ENCODE measurements around the gene RSPH1.

The RSPH1 gene

DNA sequence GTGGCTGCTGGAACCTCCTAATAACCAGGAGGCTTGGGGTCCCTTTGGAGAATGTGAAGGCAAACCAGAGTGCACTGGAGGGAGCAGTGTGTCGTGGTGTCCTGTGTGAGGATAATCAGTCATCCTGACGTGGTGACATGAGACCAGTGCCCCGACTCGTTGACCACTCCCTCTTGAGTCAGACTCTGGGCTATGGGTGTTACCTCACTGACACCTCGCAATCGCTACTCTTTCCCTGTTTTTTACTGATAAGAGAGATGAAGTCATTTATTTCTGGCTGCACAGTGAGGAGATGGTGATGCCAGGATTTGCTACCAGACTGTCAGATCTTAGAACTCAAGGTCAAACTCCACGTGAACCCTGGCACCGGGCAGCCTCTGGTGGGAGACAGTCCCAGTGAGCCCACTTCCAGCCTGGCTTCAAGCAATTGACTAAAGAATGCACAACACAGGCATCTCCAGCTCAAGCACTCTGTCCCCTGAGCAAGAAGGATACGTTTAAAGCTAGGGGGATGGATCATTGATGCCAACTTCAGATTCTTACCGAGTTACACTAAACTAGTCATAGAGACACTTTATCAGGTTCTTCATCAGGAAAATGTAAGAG is 62.0 kb downstream of the RSPH1 start:
- no peak overlapping the region for H3K4me3 ChIP-seq (ENCODE audit: low read length)
- TF ChIP-seq, protein P1, sequence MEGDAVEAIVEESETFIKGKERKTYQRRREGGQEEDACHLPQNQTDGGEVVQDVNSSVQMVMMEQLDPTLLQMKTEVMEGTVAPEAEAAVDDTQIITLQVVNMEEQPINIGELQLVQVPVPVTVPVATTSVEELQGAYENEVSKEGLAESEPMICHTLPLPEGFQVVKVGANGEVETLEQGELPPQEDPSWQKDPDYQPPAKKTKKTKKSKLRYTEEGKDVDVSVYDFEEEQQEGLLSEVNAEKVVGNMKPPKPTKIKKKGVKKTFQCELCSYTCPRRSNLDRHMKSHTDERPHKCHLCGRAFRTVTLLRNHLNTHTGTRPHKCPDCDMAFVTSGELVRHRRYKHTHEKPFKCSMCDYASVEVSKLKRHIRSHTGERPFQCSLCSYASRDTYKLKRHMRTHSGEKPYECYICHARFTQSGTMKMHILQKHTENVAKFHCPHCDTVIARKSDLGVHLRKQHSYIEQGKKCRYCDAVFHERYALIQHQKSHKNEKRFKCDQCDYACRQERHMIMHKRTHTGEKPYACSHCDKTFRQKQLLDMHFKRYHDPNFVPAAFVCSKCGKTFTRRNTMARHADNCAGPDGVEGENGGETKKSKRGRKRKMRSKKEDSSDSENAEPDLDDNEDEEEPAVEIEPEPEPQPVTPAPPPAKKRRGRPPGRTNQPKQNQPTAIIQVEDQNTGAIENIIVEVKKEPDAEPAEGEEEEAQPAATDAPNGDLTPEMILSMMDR (IDR thresholded peaks at IDR 0.05; ENCODE audit: insufficient read depth, low read depth, low read length, missing control alignments): no peak
- DNase-seq (ENCODE audit: low read depth): peak; percentile 80

DNA sequence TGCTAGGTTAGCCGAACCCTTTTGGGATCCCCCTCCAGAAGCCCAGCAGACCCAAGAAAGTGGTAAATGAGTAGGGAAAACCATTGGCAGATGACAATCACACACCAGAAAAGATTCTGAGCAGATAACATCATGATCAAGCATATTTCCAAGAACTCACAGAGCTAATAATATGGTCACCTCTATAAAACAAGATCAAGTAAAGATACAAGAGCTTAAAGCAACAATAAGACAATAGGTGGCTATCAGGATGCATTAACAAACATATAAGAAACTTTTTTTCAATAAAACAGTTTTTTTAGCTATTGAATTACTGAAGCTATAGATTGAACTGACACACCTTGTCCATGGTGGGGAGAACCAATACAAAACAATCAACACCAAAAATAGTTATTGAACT is 63.3 kb downstream of the RSPH1 start:
- TF ChIP-seq, protein P1 (IDR thresholded peaks at IDR 0.05; ENCODE audit: insufficient read depth, low read depth, low read length, missing control alignments): no peak
- H3K4me3 ChIP-seq (ENCODE audit: low read length): no peak overlapping the region
- DNase-seq (ENCODE audit: low read depth): no peak

DNA sequence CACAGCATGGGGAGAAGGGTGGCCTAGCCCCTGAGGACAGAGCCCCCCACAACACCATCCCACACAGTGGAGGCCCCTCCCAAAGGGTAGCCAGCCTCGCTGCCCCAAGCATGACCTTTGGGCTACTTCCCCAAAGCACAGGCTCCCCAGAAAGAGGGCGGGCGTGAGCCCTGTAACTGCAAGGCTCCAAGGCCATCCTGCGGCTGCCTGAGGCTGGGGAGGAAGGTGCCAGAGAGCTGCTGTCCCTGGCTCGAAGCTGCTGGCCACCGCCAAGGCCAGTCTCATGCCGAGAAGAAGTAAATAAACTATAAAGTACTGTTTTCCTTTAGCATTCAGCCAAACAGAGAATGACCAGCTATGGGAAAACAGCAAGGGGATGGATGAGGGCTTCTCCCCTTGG is 64.8 kb downstream of the RSPH1 start:
- no peak overlapping the region for H3K4me3 ChIP-seq (ENCODE audit: low read length)
- TF ChIP-seq, protein P1 (IDR thresholded peaks at IDR 0.05; ENCODE audit: insufficient read depth, low read depth, low read length, missing control alignments): no peak
- no peak for DNase-seq (ENCODE audit: low read depth)

DNA sequence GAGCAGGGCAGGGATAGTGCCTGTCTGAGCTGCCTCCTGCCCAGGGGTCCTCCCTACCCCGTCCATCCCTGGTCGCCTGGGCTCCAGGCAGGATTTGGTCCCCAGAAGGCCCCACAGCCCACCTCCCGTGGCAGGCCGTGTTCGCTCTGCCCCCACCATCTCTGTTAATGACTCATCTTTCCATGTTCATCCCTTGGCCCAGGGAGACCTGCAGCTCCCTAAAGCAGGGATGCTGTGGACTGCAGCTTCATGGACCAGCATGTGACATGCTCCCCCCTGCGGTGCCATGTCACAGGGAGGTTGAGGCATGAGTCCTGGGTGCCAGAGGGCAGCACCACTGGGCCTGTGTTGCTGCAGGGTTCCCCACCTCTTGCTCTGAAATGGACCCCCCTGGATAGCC is 65.5 kb downstream of the RSPH1 start:
- TF ChIP-seq, protein P1 (IDR thresholded peaks at IDR 0.05; ENCODE audit: insufficient read depth, low read depth, low read length, missing control alignments): no peak
- H3K4me3 ChIP-seq (ENCODE audit: low read length): no peak overlapping the region
- no peak for DNase-seq (ENCODE audit: low read depth)

DNA sequence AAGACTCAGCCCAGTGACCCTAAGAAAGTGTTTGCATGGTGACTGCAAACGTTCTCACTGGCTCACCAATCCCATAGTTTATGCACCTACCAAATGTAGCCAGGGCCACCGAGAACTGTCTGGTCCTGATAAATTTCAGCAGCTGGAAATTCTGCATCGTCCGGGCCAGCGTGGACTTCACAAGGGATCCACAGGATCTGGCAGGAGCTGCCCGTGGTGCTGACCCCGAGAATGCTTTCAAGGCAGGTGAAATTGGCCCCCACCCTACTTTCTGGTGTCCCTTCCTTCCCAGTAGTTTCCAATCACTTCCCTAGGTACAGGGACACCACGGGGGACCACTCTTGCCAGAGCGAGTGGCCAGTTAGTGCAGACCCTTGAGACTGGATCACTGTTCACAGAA is 66.2 kb downstream of the RSPH1 start:
- TF ChIP-seq, protein P1 (IDR thresholded peaks at IDR 0.05; ENCODE audit: insufficient read depth, low read depth, low read length, missing control alignments): no peak
- DNase-seq (ENCODE audit: low read depth): peak; percentile 16

DNA sequence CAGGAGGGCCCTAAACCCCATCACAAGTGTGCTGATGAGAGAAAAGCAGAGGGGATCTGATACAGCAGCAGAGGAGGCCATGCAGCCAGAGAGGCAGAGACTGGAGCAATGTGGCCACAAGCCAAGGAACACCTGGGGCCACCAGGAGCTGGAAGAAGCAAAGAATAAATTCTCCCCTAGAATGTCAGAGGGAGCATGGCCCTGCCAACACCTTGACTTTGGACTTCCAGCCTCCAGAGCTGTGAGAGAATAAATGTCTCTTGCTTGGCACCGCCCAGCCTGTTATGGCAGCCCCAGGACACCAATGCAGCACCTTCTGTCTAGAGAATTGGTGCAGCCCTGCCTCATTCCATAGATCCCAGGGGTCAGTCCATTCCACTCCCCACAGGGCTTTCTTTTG is 67.0 kb downstream of the RSPH1 start:
- no peak for DNase-seq (ENCODE audit: low read depth)
- H3K4me3 ChIP-seq (ENCODE audit: low read length): no peak overlapping the region
- TF ChIP-seq, protein P1 (IDR thresholded peaks at IDR 0.05; ENCODE audit: insufficient read depth, low read depth, low read length, missing control alignments): no peak

More for the DNA sequence above, 66.2 kb downstream of the RSPH1 start:
- no peak overlapping the region for H3K4me3 ChIP-seq (ENCODE audit: low read length)

DNA sequence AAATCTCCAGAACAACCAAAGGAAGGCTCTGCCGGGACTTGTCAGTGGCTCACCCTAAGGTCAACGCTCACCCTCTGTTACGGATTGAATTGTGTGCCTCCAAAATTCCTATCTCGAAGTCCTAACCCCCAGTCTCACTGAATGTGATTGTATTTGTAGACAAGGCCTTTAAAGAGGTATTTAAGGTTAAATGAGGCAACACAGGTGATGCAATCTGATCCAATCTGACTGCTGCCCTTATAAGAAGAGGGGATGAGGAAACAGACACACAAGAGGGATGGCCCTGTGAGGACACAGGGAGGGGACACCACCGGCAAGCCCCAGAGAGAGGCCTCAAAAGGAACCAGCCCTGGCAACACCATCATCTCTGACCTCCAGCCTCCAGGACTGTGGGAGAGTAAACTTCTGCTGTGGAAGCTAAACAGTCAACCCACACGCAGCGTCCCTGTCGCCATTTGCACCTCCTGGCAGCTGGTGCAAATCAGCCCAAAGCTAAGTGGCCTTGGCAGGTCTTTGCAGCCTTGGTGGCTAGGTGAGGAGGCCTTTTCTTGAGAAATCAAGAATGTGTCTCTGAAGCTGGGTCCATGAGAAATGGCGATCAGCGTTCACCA is 68.1 kb downstream of the RSPH1 start:
- no peak overlapping the region for H3K4me3 ChIP-seq (ENCODE audit: low read length)
- DNase-seq (ENCODE audit: low read depth): no peak
- TF ChIP-seq, protein P1 (IDR thresholded peaks at IDR 0.05; ENCODE audit: insufficient read depth, low read depth, low read length, missing control alignments): no peak

All from epithelial cell of esophagus (primary cell).